ENCODE measurements around the gene SLK.

DNA sequence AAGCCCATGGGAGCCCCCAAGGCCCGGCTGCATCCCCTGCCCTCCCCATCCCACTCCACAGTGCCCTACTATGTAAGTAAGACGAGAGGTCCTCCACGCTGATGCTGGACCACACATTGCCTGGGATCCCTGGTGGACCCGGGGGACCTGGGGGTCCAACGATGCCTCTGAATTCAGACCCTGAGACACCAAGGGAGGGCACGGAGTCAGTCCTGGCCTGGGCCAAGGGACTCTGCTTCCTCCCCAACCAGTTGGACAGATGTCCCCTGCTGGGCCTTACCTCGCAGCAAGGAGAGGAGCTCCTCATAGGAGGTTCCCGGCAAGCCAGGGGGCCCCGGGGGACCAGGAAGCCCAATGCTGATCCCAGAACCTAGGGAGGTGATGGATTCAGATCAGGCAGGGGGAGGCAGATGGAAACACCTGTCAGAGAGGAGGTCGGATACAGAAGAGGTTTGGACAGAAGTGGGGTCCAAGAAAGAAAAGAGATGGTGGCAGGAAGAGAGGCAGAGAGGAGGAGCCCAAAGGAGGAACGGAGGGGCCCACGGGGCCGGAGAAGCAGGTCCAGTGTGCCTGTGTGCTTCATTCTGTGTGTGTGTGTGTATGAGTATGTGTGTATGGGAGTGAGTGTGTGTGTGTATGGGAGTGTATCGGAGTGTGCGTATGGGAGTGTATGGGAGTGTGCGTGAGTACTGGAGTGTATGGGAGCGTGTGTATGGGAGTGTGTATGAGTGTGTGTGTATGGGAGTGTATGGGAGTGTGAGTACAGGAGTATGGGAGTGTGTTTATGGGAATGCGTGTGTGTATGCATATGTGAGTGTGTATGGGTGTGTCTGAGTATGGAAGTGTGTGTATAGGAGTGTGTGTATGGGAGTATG is 68.5 kb downstream of the SLK start:
- TF ChIP-seq POLR2AphosphoS5 (IDR thresholded peaks at IDR 0.05), result no peak
- TF ChIP-seq POLR2A (IDR thresholded peaks at IDR 0.05), result no peak
